Naive B cell (primary cell): ENCODE data around the gene ACSL6. TPM values are rescaled to one million over a fixed set of nuclear protein-coding genes. Genes with fewer than 3 reads are reported as not detected.

Experiments
- ATAC-seq, 2 donors: fragments of 150-1000 bp; cut with Tn5 transposase; 2 replicates each; pipeline ENCODE4 v1.10.0; 2021; ENCODE audit warnings: low read depth in 2 of 2, mild to moderate bottlenecking in 2 of 2, moderate library complexity in 2 of 2
- DNase-seq: peaks from one replicate; pipeline ENCODE4 v3.0.0; 2022
- H3K27ac Mint-ChIP-seq, 6 donors: one replicate each; pipeline ENCODE4 v1.8.0; 2020 to 2022; ENCODE audit warnings: mild to moderate bottlenecking in 6 of 6, mixed read lengths in 6 of 6, moderate library complexity in 5 of 6, inconsistent platforms in 2 of 6
- H3K27me3 Mint-ChIP-seq, 3 donors: one replicate each; pipeline ENCODE4 v1.8.0; 2021 to 2022; ENCODE audit warnings: mixed read lengths in 3 of 3, mild to moderate bottlenecking in 1 of 3
- H3K36me3 Mint-ChIP-seq, 2 donors: one replicate each; pipeline ENCODE4 v1.8.0; 2020 to 2022; ENCODE audit warnings: mixed read lengths in 2 of 2, inconsistent platforms in 1 of 2, mild to moderate bottlenecking in 1 of 2
- H3K4me1 Mint-ChIP-seq, 3 donors: one replicate each; pipeline ENCODE4 v1.8.0; 2020 to 2022; ENCODE audit warnings: mixed read lengths in 3 of 3, inconsistent platforms in 1 of 3, mild to moderate bottlenecking in 1 of 3, moderate library complexity in 1 of 3
- H3K4me3 Mint-ChIP-seq, 8 donors: one replicate each; pipeline ENCODE4 v1.8.0; 2020 to 2022; ENCODE audit warnings: mild to moderate bottlenecking in 8 of 8, mixed read lengths in 8 of 8, moderate library complexity in 8 of 8, inconsistent platforms in 2 of 8
- H3K9me3 Mint-ChIP-seq, 7 donors: one replicate each; pipeline ENCODE4 v1.8.0; 2020 to 2022; ENCODE audit warnings: mixed read lengths in 7 of 7, mild to moderate bottlenecking in 5 of 7, inconsistent platforms in 2 of 7, moderate library complexity in 1 of 7
- polyA plus RNA-seq, 6 donors: library from polyadenylated mRNA; unstranded; fragments of 300-500 nt; fragmentation: Illumina TruSeq; gene quantifications; one replicate each; pipeline ENCODE4 v1.2.3, GENCODE V29; 2021; ENCODE audit warnings: low read depth in 6 of 6

The ACSL6 gene
- polyA plus RNA-seq, 6 donors from 2014 or later: 0.16 TPM; not detected in 5

GRCh38 chr5:131973089-131973712, 38.3 kb downstream of the ACSL6 start:
- H3K4me3 Mint-ChIP-seq: no peak overlapping the region
- peaks cover 0 to 9% (median 0%) of the 10 kb centered on the region in 3 donors for H3K27me3 Mint-ChIP-seq
- H3K4me1 Mint-ChIP-seq: peaks cover 0 to 4% (median 2%) of the 10 kb centered on the region in 3 donors
- no peak overlapping the region for H3K27ac Mint-ChIP-seq
- DNase-seq: no peak
- no peaks in the 10 kb centered on the region for H3K9me3 Mint-ChIP-seq
- no peaks in the 10 kb centered on the region for H3K36me3 Mint-ChIP-seq
- ATAC-seq: no peak

- Mint-ChIP-seq H3K27me3 (peaks cover 0 to 29% (median 13%) of the 10 kb centered on the region in 3 donors), H3K4me1 (no peaks in the 10 kb centered on the region), H3K9me3 (no peaks in the 10 kb centered on the region), H3K27ac (peak overlapping the region in 1 of 6 donors; percentile 17), H3K36me3 (no peaks in the 10 kb centered on the region), H3K4me3 (no peak overlapping the region)
- DNase-seq (no peak), ATAC-seq (no peak)
Observed at GRCh38 chr5:131968396-131968954, 43.0 kb downstream of the ACSL6 start.

- DNase-seq: no peak
- no peak for ATAC-seq
- Mint-ChIP-seq H3K4me3 (no peak overlapping the region), H3K36me3 (no peaks in the 10 kb centered on the region), H3K9me3 (no peaks in the 10 kb centered on the region), H3K27me3 (peaks cover 0 to 26% (median 17%) of the 10 kb centered on the region in 3 donors), H3K4me1 (no peaks in the 10 kb centered on the region), H3K27ac (no peak overlapping the region)
Observed at GRCh38 chr5:131966551-131966950, 44.9 kb downstream of the ACSL6 start.

GRCh38 chr5:131965826-131966415, 45.5 kb downstream of the ACSL6 start:
- Mint-ChIP-seq H3K4me3 (no peak overlapping the region), H3K36me3 (no peaks in the 10 kb centered on the region), H3K27me3 (peaks cover 0 to 26% (median 17%) of the 10 kb centered on the region in 3 donors), H3K27ac (peak overlapping the region in 1 of 6 donors; percentile 57), H3K4me1 (no peaks in the 10 kb centered on the region), H3K9me3 (no peaks in the 10 kb centered on the region)
- DNase-seq (no peak), ATAC-seq (no peak)

GRCh38 chr5:131959906-131960305, 51.6 kb downstream of the ACSL6 start:
- H3K4me1 Mint-ChIP-seq: no peaks in the 10 kb centered on the region
- H3K36me3 Mint-ChIP-seq: no peaks in the 10 kb centered on the region
- H3K4me3 Mint-ChIP-seq: no peak overlapping the region
- no peak for DNase-seq
- H3K27ac Mint-ChIP-seq: no peak overlapping the region
- no peak for ATAC-seq
- H3K27me3 Mint-ChIP-seq: peaks cover 0 to 13% (median 9%) of the 10 kb centered on the region in 3 donors
- H3K9me3 Mint-ChIP-seq: no peaks in the 10 kb centered on the region

GRCh38 chr5:131959136-131959535, 52.3 kb downstream of the ACSL6 start:
- H3K9me3 Mint-ChIP-seq: no peaks in the 10 kb centered on the region
- H3K4me1 Mint-ChIP-seq: no peaks in the 10 kb centered on the region
- no peak for DNase-seq
- H3K4me3 Mint-ChIP-seq: no peak overlapping the region
- no peaks in the 10 kb centered on the region for H3K36me3 Mint-ChIP-seq
- peak overlapping the region in 2 of 6 donors; percentile 45 to 75 for H3K27ac Mint-ChIP-seq
- ATAC-seq: no peak
- H3K27me3 Mint-ChIP-seq: peaks cover 0 to 16% (median 10%) of the 10 kb centered on the region in 3 donors

- H3K27ac Mint-ChIP-seq: peak overlapping the region in 1 of 6 donors; percentile 19
- peaks cover 0 to 8% (median 0%) of the 10 kb centered on the region in 3 donors for H3K27me3 Mint-ChIP-seq
- no peak for DNase-seq
- no peaks in the 10 kb centered on the region for H3K4me1 Mint-ChIP-seq
- no peaks in the 10 kb centered on the region for H3K36me3 Mint-ChIP-seq
- ATAC-seq: no peak
- H3K4me3 Mint-ChIP-seq: no peak overlapping the region
- no peaks in the 10 kb centered on the region for H3K9me3 Mint-ChIP-seq
Observed at GRCh38 chr5:131957721-131958441, 53.6 kb downstream of the ACSL6 start.

GRCh38 chr5:131953969-131954368, 57.5 kb downstream of the ACSL6 start:
- Mint-ChIP-seq H3K4me3 (no peak overlapping the region), H3K36me3 (no peaks in the 10 kb centered on the region), H3K9me3 (no peaks in the 10 kb centered on the region), H3K27ac (no peak overlapping the region), H3K27me3 (peaks cover 0 to 12% (median 4%) of the 10 kb centered on the region in 3 donors), H3K4me1 (no peaks in the 10 kb centered on the region)
- DNase-seq: no peak
- no peak for ATAC-seq

- H3K36me3 Mint-ChIP-seq: no peaks in the 10 kb centered on the region
- H3K4me3 Mint-ChIP-seq: no peak overlapping the region
- no peaks in the 10 kb centered on the region for H3K9me3 Mint-ChIP-seq
- ATAC-seq (no peak), DNase-seq (no peak)
- no peaks in the 10 kb centered on the region for H3K4me1 Mint-ChIP-seq
- H3K27ac Mint-ChIP-seq: no peak overlapping the region
- H3K27me3 Mint-ChIP-seq: peaks cover 0 to 16% (median 6%) of the 10 kb centered on the region in 3 donors
Observed at GRCh38 chr5:131952301-131952857, 59.1 kb downstream of the ACSL6 start.

GRCh38 chr5:131950706-131951105, 60.8 kb downstream of the ACSL6 start:
- H3K27ac Mint-ChIP-seq: no peak overlapping the region
- no peaks in the 10 kb centered on the region for H3K36me3 Mint-ChIP-seq
- DNase-seq (no peak), ATAC-seq (no peak)
- no peaks in the 10 kb centered on the region for H3K4me1 Mint-ChIP-seq
- no peak overlapping the region for H3K4me3 Mint-ChIP-seq
- H3K9me3 Mint-ChIP-seq: peaks cover 0 to 2% (median 0%) of the 10 kb centered on the region in 7 donors
- peaks cover 0 to 16% (median 6%) of the 10 kb centered on the region in 3 donors for H3K27me3 Mint-ChIP-seq

GRCh38 chr5:131947445-131947844, 64.0 kb downstream of the ACSL6 start:
- H3K9me3 Mint-ChIP-seq: peaks cover 0 to 2% (median 0%) of the 10 kb centered on the region in 7 donors
- H3K27ac Mint-ChIP-seq: no peak overlapping the region
- H3K4me3 Mint-ChIP-seq: no peak overlapping the region
- H3K36me3 Mint-ChIP-seq: no peaks in the 10 kb centered on the region
- DNase-seq (no peak), ATAC-seq (no peak)
- peaks cover 0 to 9% (median 6%) of the 10 kb centered on the region in 3 donors for H3K27me3 Mint-ChIP-seq
- H3K4me1 Mint-ChIP-seq: no peaks in the 10 kb centered on the region

GRCh38 chr5:131945551-131946168, 65.8 kb downstream of the ACSL6 start, which contains the start of gene MEIKIN:
Gene MEIKIN, minus strand, starts transcription at chr5:131945663. Its CDS starts 158 bp downstream, at chr5:131945505.
- Mint-ChIP-seq H3K4me3 (no peak within 1 kb of the TSS), H3K4me1 (no peaks in the 10 kb centered on the region), H3K9me3 (peaks cover 0 to 4% (median 0%) of the 10 kb centered on the region in 7 donors), H3K27ac (no peak within 1 kb of the TSS), H3K27me3 (peaks cover 0 to 20% (median 13%) of the 10 kb centered on the region in 3 donors), H3K36me3 (no peaks in the 10 kb centered on the region)
- ATAC-seq (no peak), DNase-seq (no peak)
